Choroid plexus epithelial cell (primary cell): Measurements from ENCODE around the gene TNRC6C.

Source experiments
- DNase-seq: peaks from one replicate; pipeline ENCODE4 v3.0.0-alpha.2; 2010; ENCODE audit warnings: low read depth
- H3K4me3 ChIP-seq: 2 replicates; pipeline ENCODE4 v1.5.1; 2011; ENCODE audit warnings: low read depth, mild to moderate bottlenecking, control low read depth, low read length, moderate library complexity
- CTCF ChIP-seq: conservative IDR thresholded peaks from 2 replicates; pipeline ENCODE4 v1.5.1; 2011; ENCODE audit warnings: low read depth, mild to moderate bottlenecking, control low read depth, inconsistent platforms, low read length, moderate library complexity

The TNRC6C gene

GRCh38 chr17:78110363-78111015, 152.0 kb downstream of the TNRC6C start:
- no peak overlapping the region for H3K4me3 ChIP-seq
- no peak for DNase-seq
- no peak for TF ChIP-seq CTCF

- no peak overlapping the region for H3K4me3 ChIP-seq
- TF ChIP-seq CTCF: no peak
- no peak for DNase-seq
Measured at GRCh38 chr17:78111016-78111726, 152.7 kb downstream of the TNRC6C start.

DNA sequence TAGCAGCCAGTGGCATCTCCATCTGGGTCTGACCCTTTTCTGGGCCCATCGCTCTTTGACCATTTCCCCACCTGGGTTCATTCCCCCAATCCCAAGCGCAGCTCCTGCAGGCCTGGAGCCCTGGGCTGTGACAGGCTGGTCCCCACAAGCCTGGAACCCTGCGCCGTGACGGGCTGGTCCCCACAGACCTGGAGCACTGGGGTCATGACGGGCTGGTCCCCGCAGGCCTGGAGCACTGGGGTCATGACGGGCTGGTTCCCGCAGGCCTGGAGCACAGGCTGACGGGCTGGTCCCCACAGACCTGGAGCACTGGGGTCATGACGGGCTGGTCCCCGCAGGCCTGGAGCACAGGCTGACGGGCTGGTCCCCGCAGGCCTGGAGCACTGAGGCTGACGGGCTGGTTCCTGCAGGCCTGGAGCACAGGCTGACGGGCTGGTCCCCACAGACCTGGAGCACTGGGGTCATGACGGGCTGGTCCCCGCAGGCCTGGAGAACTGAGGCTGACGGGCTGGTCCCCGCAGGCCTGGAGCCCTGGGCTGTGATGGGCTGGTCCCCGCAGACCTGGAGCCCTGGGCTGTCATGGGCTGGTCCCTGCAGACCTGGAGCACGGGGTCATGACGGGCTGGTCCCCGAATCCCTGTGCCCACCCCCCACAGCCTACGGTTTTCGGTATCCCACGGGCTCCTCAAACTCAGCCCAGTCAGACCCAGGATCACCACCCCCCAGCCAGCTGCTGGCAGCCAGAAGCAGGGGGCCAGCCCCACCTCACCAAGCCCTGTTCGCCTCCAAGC, 153.4 kb downstream of the TNRC6C start:
- no peak for TF ChIP-seq CTCF
- no peak for DNase-seq

DNA sequence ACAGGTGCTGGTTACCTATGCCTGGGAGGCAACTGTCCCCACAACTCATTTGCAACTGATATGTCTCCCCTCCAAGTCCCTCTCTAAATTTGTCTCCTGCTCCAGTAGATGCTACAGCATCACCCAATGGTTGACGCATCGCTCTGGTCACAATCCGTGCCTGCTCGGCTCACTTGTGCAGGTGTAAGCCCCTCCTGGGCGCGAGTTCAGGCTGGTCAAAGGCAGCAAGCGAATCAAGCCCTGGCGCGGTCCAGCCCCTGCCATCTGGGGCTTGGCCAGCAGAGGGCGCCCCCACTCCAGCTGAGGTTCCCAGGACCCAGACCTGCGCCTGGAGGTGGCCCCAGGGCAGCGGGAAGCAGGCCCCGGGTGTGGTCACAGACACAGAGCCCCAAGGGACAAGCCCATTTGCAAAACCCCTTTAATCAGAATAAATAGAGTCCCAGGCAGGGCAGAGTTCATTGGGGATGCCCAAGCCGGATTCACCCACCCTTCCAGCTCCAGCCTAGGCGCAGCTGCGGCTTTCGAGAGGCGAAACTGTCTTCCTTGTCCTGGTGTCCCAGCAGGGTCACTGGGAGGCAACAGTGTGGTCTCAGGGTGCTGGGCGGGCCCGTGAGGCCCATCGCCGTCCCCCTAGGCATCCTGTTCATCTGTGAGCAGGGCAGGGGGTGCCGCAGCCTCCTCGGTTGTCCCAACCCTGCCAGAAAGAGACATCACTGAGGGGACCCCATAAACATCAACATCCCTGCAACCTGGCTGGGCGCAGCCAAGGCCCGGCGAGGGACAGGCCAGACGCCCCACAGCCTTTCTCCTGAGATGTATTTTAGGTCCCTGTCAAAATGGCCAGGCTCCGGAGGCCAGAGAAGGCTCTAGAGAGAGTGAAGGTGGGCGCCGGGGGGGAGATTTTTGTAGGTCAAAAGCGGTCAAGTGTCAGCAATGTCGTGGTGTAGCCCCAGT, 154.3 kb downstream of the TNRC6C start:
- peak; percentile 54 for DNase-seq
- peak; percentile 93 for TF ChIP-seq CTCF
- no peak overlapping the region for H3K4me3 ChIP-seq

More for the DNA sequence above, 153.4 kb downstream of the TNRC6C start:
- no peak overlapping the region for H3K4me3 ChIP-seq

DNA sequence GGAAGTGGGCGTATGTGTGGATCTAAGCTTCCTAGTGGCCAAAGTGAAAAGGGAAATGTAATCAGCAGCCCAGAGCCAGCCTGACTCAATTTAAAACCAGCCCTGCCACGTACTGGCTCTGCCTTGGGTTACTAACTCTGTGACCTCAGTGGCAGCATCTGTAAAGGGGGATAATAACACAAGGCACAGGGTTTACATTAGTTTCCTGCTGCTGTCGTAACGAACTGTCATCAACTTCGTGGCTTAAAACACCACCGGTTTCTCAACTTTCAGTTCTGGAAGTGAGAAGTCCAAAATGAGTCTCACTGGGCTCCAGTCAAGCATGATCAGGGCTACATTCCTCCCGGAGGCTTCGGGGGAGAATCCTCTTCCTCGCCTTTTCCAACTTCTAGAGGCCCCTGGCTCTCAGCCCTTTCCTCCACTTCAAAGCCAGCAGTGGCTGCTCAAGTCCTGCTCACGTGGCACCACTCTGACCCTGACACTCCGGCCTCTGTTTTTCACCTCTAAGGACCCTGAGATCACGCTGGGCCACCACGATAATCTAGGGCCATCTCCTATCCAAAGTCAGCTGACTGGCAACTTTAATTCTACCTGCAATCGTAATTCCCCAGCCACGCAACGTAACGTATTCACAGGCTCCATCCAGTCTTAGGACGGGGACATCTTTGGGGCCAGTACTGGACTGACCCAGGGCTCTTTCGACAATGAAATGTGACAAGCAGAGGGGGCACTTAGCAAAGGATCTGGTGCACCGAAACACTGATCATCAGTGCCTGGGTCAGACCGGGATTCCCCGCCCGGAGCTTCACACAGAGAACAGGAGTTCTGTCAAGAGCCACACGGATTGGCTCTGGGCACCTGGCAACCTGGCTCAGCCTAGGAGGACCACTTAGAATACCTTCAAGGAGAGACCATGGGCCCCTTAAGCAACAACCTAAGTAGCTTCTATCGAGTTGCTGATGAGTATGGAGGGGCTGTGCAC, 155.6 kb downstream of the TNRC6C start:
- no peak for DNase-seq
- no peak for TF ChIP-seq CTCF
- no peak overlapping the region for H3K4me3 ChIP-seq
